NCI-H526 (cell line): Measurements from ENCODE around the gene PAGR1.
"Not testable (repeated sequence)": the region's sequence is repeated elsewhere in the genome, so short reads cannot be mapped to it uniquely, and the experiment has no call there.

Source experiments
- DNase-seq, 2 experiments: peaks; one replicate each; lab custom pipeline; 2025; lab: John Stamatoyannopoulos, UW

PAGR1 gene

DNA sequence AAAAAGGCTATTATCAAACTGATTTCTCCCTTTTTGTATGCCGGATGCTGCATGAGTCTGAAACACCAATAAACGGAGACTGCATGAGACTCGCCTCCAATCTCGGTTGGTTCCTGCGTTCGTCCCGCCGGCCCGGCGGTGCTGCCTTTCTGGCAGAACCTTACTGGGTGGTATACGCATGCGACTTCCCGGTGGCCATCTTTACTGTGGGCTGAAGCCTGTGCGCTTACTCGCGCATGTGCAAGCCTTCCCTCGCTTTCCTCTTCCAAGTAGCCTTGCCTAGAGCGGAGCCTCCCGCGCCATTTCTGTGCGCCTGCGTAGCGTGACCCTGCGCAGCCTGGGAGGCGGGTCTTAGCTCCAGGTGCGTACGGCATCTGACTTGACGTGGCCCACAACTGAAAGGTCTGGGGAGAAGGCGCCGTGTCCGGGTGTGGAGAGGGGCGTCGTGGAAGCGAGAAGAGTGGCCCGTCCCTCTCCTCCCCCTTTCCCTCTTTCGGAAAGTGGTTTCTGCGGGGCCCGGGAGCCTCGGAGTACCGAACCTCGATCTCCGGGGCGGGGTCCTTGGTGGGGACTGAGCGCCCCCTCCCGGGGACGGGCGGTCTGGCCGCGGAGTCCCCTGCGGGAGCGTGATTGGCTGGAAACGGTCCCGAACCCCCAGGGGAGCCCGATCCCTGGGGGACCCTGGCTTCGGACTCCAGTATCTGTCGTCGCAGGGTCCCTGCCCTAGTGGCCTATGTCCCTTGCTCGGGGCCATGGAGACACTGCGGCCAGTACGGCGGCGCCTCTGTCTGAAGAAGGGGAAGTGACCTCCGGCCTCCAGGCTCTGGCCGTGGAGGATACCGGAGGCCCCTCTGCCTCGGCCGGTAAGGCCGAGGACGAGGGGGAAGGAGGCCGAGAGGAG lies at the start of gene PAGR1:
Gene PAGR1 (plus strand): TSS at position 360 of the 901 bp plus-strand sequence. CDS start 374 bp downstream, at position 734.
- DNase-seq, result peak; percentile 97 to 99

DNA sequence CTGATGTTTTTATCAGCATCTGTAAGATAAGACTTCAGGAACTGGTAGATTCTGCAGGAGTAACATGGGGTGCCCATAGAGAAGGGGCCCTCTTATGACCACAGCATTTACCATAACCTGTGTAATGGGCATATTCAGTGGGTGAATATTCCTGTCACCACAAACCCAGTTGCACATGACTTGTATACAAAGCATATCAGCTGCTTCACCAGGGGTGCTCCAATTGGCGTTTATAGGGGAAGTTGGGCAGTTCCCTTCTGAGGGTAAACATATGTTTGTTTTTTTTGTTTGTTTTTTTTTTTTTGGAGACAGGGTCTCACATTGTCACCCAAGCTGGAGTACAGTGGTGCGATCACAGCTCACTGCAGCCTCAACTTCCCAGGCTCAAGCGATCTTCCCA lies 49.4 kb upstream of the PAGR1 start:
- no peak for DNase-seq

DNA sequence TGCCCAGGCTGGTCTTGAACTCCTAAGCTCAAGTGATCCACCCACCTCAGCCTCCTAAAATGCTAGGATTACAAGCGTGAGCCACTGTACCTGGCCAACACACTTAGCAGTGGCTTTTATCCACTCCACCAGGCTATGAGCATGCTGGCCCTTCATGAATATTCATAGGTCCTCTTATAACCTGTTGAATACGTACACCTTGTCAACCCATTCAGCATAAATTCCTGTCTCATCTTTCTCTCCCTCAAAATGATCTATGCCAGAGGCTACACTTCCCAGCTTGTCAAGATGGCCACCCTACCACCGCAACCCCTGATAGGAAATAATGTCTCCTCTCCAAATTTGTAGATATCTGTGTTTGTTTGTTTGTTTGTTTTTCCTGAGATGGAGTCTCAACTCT lies 48.9 kb upstream of the PAGR1 start:
- no peak for DNase-seq

DNA sequence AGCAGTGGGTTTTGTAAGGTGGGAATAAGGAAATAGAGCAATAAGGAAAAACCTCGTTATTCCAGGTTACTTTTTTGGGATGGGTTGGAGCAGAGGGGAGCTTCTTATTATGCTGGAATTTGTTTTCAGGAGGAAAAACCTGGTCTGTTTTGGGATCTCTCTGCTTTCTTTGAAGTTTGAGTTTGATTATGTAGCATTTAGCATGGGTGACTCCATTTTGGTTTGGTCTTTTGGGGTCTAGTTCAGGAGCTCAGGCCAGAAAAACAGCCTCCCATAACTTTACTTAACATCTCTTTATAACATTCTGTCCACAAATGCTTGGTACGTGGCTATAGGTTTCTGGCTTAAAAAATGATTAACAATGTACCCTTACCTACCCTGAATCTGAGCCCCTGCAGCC lies 46.4 kb upstream of the PAGR1 start:
- no peak for DNase-seq

DNA sequence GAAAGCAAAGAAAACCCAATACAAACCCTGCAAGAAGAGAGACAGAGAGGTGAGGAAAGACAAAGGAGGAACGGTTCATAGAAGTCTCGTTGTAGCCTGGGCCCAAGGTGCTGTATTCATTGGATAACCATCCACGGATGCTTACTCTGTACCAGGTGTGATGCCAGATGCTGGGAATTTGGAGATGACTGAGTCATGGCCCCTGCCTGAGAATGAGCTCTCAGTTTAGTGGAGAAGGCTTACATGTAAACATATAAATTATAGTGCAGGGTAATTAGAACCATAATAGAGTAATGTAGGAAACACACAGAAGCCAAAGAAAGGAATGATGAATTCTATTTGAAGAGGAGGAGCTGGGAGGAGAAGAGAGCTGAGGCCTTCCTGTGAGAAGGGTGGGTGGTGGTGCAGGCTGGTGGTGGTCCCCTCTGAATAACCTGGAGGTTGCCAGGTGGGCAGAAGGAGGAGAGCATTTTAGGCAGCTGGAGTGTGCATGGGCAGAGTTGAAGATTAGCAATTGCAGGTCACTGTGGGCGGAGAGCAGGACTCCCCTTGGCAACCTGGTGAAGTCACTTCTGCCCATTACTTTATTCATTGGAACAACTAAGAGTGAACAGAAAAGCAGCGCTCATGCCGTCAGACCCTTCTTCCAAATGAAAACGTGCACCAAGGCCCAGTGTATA lies 45.6 kb upstream of the PAGR1 start:
- no peak for DNase-seq

GRCh38 chr16:29772330-29772729 lies 43.6 kb upstream of the PAGR1 start:
- not testable (repeated sequence) for DNase-seq

- no peak for DNase-seq
Observed at GRCh38 chr16:29774730-29775129, 41.2 kb upstream of the PAGR1 start.

- DNase-seq, result no peak
Observed at GRCh38 chr16:29775742-29776408, 40.1 kb upstream of the PAGR1 start.

DNA sequence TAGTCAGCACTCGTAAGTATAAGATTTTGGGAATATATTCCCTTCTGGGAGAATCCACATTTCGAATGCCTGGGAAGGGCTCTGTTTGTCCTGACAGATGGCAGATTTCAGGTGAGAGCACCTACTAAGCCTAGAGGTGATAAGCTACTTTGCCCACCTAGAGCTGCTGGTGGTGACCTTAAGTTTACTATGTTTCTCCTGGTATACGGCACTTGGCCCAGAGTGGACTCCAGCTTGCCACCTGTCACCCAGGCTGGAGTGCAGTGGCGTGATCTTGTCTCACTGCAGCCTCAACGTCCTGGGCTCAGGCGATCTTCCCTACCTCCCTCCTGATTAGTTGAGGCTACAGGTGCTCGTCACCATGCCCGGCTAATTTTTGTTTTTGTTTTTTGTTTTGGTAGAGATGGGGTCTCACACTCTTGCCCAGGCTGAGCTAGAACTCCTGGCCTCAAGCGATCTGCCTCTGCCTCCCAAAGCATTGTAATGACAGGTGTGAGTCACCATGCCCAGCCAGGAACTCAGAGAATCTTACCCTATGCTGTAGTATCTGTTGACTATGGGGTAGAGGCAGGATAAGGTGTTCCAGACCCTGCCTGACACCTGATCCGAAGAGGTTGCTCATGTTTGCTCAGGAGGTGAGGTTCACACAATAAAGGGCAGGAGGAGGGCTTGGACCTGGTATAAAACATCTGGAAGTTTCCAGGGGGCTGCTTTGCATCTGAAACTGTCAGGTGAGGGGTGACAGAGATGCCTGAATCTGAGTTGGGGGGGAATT lies 38.2 kb upstream of the PAGR1 start, which contains the start of gene ZG16:
Gene ZG16 (plus strand): TSS at position 681 of the 775 bp plus-strand sequence. CDS start 1,011 bp downstream, outside the sequence.
- no peak for DNase-seq

- no peak for DNase-seq
Observed at GRCh38 chr16:29779474-29779873, 36.5 kb upstream of the PAGR1 start.

DNA sequence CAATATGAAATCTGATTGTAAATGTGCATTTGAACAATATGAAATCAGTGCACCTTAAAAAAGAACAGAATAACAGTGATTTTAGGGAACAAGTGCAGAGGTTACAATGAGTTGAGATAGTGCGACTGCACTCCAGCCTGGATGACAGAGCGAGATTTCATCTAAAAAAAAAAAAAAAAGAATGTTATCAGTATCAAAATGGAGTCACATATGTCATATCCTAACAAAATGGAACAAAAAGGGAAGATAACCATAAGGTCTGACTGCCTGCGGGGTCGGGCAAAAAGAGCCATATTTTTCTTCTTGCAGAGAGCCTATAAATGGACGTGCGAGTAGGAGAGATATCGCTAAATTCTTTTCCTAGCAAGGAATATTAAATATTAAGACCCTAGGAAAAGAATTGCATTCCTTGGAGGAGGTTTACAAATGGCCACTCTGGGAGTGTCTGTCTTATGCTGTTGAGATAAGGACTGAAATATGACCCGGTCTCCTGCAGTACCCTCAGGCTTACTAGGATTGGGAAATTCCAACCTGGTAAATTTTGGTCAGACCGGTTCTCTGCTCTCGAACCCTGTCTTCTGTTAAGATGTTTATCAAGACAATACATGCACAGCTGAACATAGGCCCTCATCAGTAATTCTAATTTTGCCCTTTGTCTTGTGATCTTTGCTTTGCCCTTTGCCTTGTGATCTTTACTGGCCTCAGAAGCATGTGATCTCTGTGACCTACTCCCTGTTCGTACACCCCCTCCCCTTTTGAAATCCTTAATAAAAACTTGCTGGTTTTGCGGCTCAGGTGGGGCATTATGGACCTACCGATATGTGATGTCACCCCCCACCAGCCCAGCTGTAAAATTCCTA lies 32.6 kb upstream of the PAGR1 start:
- not testable (repeated sequence) for DNase-seq

- DNase-seq, result no peak
Observed at GRCh38 chr16:29784157-29784556, 31.8 kb upstream of the PAGR1 start.

DNA sequence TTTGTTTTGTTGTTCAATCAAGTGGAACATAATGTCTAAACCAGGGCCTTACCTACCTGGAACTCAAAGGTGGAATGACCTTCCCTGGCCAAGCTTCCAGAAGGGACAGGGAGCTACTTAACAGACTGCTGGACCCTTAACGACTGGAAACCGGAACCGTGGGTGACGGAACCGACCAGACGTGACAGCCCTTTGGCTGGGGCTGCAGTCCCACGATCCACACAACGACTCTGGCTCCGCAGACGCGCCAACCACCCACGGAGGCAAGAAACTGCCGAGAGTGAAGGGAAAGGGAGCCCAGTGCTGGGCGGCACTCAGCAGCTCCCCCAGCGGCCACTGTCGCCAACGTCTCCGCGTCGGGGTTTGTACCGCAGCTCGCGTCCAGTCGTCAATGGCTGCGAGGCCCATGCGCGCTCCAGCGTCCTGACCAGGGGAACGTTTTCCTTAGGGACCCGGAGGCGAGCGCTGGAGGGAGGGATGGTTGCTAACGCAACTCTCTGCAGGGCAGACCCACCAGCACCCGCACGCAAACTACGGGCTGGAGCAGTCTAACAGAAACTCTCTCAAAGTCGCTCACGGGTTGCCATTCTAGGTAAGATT lies 31.0 kb upstream of the PAGR1 start:
- no peak for DNase-seq

DNA sequence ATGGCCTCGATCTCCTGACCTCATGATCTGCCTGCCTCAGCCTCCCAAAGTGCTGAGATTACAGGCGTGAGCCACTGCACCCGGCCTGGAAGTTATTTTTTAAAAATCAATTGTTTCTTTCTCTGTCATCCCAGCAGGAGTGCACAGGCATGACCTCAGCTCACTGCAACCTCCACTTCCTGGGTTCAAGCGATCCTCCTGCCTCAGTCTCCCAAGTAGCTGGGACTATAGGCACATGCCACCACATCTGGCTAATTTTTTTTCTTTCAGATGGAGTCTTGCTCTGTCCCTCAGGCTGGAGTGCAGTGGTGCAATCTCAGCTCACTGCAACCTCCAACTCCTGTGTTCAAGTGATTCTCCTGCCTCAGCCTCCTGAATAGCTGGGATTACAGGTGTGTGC lies 28.8 kb upstream of the PAGR1 start:
- not testable (repeated sequence) for DNase-seq

GRCh38 chr16:29789775-29790182 lies 26.2 kb upstream of the PAGR1 start:
- DNase-seq, result no peak

DNA sequence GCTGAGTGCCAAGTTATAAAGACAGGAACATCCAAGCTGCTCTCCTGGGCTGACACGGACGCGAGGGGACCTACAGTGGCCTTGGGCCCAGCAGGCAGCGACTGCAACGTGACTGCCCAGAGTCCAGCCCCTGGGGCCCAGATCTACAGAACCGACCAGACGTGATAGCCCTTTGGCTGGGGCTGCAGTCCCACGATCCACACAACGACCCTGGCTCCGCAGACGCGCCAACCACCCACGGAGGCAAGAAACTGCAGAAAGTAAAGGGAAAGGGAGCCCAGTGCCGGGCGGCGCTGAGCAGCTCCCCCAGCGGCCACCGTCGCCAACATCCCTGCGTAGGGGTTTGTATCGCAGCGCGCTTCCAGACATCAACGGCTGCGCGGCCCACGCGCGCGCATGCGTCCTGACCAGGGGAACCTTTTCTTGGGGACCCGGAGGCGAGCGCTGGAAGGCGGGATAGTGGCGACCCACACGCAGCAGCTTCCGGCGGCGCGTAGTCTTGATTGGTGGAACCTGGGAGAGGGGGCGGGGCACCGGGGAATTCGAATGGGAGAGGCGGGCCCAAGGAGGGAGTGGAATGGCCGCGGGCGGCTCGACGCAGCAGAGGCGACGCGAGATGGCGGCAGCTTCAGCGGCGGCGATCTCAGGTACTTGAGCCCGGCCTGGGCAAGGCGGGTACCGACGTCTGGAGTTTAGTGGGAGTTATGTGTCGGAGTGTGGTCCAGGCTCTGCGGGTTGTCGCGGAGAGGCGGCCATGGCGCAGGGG lies 25.6 kb upstream of the PAGR1 start, which contains the start of gene KIF22:
Gene KIF22 (plus strand): TSS at position 569 of the 766 bp plus-strand sequence. CDS start 9 bp downstream, at position 578.
- peak; percentile 94 to 99 for DNase-seq

GRCh38 chr16:29790949-29791844 lies 24.8 kb upstream of the PAGR1 start:
- DNase-seq, result peak in 1 of 2 experiments; percentile 48
